ENCODE measurements around the gene AQP9.

DNA sequence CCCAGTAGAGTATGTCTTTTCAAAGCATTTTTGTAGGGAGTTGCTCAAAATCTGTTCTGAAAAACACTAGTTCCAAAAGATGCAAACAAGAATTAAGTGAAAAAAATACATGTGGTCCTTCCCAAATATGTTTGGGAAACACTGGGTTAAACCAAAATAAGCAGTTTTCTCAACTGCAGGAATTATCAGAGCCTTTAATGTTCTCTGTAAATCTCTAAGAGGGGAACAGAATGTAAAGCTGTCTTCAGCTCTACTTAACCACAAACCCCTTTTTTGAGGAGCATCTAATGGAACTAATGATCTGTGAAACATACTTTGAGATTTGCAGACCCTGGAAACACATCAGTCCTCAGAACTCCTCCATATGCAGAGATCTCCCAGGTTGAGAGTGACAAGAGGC is 9.9 kb downstream of the AQP9 start:
- TF ChIP-seq, protein P1, sequence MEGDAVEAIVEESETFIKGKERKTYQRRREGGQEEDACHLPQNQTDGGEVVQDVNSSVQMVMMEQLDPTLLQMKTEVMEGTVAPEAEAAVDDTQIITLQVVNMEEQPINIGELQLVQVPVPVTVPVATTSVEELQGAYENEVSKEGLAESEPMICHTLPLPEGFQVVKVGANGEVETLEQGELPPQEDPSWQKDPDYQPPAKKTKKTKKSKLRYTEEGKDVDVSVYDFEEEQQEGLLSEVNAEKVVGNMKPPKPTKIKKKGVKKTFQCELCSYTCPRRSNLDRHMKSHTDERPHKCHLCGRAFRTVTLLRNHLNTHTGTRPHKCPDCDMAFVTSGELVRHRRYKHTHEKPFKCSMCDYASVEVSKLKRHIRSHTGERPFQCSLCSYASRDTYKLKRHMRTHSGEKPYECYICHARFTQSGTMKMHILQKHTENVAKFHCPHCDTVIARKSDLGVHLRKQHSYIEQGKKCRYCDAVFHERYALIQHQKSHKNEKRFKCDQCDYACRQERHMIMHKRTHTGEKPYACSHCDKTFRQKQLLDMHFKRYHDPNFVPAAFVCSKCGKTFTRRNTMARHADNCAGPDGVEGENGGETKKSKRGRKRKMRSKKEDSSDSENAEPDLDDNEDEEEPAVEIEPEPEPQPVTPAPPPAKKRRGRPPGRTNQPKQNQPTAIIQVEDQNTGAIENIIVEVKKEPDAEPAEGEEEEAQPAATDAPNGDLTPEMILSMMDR (IDR thresholded peaks at IDR 0.05; ENCODE audit: control extremely low read depth in 1 of 3, insufficient read depth in 1 of 3, low read depth in 1 of 3, low read length in 3 of 3) = no peak
- no peak for TF ChIP-seq SP1 (IDR thresholded peaks at IDR 0.05; ENCODE audit: low read depth, low read length)
- no peak for TF ChIP-seq EZH2 (IDR thresholded peaks at IDR 0.05; ENCODE audit: low read depth, low read length, severe bottlenecking)
- no peak for TF ChIP-seq ATF3 (IDR thresholded peaks at IDR 0.05; ENCODE audit: insufficient read depth, low read depth, low read length)
- no peak for TF ChIP-seq POLR2AphosphoS5 (IDR thresholded peaks at IDR 0.05; ENCODE audit: low read depth, low read length)
- no peak for TF ChIP-seq SIX5 (IDR thresholded peaks at IDR 0.05; ENCODE audit: low read depth, low read length)
- TF ChIP-seq, protein P2, sequence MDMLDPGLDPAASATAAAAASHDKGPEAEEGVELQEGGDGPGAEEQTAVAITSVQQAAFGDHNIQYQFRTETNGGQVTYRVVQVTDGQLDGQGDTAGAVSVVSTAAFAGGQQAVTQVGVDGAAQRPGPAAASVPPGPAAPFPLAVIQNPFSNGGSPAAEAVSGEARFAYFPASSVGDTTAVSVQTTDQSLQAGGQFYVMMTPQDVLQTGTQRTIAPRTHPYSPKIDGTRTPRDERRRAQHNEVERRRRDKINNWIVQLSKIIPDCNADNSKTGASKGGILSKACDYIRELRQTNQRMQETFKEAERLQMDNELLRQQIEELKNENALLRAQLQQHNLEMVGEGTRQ (IDR thresholded peaks at IDR 0.05; ENCODE audit: low read length) = no peak
- TF ChIP-seq GTF2F1 (IDR thresholded peaks at IDR 0.05; ENCODE audit: borderline replicate concordance, low read depth, low read length) = no peak
- no peak for TF ChIP-seq CEBPB (IDR thresholded peaks at IDR 0.05; ENCODE audit: low read depth, low read length)
- TF ChIP-seq POLR2A (IDR thresholded peaks at IDR 0.05; ENCODE audit: control extremely low read depth in 1 of 2, low read depth in 2 of 2, low read length in 2 of 2) = no peak
- no peak for TF ChIP-seq RAD21 (IDR thresholded peaks at IDR 0.05 in 1 of 2, conservative IDR thresholded peaks at IDR 0.05 in 1 of 2; ENCODE audit: low read depth in 2 of 2, low read length in 2 of 2)
